ENCODE results near the gene BRD1.

Gene BRD1

GRCh38 chr22:49771266-49772065 is 56.2 kb downstream of the BRD1 start:
- no peak for TF ChIP-seq EGR1 (IDR thresholded peaks at IDR 0.05)
- no peak for TF ChIP-seq RAD21 (IDR thresholded peaks at IDR 0.05; ENCODE audit: low read depth)

DNA sequence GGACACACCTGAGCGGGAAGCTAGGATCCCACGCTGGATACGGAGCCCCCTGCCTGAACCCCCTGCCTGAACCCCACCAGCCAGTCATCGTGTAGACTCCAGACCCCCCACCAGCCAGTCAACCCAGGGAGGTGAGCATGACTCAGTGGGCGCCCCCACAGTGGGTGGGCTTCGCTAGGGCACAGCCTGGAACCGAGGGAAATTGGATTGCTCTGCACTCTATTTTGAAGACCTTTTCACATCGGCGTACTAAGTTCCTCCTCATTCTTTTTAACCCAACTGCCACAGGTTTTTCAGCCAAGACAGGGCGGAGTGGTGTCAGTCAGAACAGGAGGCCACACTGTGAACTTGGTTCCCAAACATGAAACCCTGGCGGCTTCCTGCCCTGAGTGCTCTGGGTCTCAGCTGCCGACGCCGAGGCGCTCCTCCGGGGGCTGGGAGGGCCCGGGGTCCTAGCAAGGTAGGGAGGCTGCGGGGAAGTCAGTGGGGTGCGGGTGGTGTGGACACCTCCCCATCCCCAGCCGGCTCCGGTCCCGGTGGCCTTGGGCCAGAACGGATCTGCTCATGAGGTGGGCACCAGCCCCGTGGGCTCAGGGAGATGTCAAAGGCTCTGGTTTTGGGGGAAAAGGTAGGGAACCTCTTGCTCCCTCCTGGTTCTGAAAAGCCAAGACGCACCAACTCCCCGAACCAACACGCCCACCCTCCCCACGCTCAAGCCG is 57.0 kb downstream of the BRD1 start:
- TF ChIP-seq EGR1 (IDR thresholded peaks at IDR 0.05) = no peak
- TF ChIP-seq RAD21 (IDR thresholded peaks at IDR 0.05; ENCODE audit: low read depth) = no peak
- no peak for TF ChIP-seq MAX (IDR thresholded peaks at IDR 0.05)
- no peak for TF ChIP-seq YY1 (IDR thresholded peaks at IDR 0.05; ENCODE audit: low read depth)
- no peak for TF ChIP-seq ZBTB7A (IDR thresholded peaks at IDR 0.05; ENCODE audit: low read depth)
- TF ChIP-seq, protein P1, sequence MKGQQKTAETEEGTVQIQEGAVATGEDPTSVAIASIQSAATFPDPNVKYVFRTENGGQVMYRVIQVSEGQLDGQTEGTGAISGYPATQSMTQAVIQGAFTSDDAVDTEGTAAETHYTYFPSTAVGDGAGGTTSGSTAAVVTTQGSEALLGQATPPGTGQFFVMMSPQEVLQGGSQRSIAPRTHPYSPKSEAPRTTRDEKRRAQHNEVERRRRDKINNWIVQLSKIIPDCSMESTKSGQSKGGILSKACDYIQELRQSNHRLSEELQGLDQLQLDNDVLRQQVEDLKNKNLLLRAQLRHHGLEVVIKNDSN (IDR thresholded peaks at IDR 0.05) = no peak
- no peak for TF ChIP-seq CEBPB (IDR thresholded peaks at IDR 0.05)
- no peak for TF ChIP-seq CREB1 (IDR thresholded peaks at IDR 0.05; ENCODE audit: low read depth)
- no peak for TF ChIP-seq FOXM1 (IDR thresholded peaks at IDR 0.05; ENCODE audit: borderline replicate concordance, low read depth)
- TF ChIP-seq, protein P2, sequence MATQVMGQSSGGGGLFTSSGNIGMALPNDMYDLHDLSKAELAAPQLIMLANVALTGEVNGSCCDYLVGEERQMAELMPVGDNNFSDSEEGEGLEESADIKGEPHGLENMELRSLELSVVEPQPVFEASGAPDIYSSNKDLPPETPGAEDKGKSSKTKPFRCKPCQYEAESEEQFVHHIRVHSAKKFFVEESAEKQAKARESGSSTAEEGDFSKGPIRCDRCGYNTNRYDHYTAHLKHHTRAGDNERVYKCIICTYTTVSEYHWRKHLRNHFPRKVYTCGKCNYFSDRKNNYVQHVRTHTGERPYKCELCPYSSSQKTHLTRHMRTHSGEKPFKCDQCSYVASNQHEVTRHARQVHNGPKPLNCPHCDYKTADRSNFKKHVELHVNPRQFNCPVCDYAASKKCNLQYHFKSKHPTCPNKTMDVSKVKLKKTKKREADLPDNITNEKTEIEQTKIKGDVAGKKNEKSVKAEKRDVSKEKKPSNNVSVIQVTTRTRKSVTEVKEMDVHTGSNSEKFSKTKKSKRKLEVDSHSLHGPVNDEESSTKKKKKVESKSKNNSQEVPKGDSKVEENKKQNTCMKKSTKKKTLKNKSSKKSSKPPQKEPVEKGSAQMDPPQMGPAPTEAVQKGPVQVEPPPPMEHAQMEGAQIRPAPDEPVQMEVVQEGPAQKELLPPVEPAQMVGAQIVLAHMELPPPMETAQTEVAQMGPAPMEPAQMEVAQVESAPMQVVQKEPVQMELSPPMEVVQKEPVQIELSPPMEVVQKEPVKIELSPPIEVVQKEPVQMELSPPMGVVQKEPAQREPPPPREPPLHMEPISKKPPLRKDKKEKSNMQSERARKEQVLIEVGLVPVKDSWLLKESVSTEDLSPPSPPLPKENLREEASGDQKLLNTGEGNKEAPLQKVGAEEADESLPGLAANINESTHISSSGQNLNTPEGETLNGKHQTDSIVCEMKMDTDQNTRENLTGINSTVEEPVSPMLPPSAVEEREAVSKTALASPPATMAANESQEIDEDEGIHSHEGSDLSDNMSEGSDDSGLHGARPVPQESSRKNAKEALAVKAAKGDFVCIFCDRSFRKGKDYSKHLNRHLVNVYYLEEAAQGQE (IDR thresholded peaks at IDR 0.05; ENCODE audit: low read depth) = no peak
- TF ChIP-seq NFIC (IDR thresholded peaks at IDR 0.05) = no peak
- no peak for TF ChIP-seq EP300 (IDR thresholded peaks at IDR 0.05; ENCODE audit: borderline replicate concordance)
- no peak for TF ChIP-seq TEAD4 (IDR thresholded peaks at IDR 0.05)

DNA sequence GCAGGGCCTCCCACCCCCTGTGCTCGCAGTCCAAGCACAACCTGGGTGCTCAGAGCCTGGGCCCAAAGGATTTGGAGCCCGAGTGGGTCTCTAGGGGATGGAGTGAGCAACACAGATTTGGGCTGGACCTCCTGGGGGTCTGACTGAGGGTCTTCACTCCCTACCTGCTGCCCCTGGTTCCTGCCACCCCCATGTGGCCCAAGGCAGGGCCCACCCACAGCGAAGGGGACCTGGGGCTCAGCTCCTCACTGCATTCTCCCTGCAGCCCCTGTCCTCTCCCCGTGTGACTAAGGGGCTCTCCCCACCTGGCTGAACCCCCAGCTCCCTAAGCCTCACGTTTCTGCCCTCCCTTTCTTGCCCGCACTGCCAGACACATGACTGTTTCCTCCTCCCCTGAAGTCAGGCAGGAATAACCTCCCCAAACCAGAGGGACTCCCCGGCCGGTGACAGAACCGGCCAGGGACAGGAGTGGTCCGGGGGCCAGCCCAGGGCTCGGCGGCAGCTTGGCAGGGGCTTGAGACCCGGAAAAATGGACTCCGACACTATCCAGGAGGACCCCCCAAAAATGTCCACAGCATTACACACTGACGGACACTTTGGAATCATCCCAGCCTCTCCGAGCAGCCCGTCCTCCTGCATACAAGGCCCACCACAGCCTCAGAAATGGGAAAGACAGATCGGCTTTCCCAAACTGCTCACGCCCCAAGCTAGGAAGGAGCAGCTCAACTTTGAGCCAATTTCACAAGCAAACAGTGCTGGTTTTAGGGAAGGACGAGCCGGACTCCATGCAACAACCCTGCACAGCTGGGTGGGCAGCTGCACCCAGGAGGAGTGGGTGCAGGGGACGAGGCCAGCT is 57.8 kb downstream of the BRD1 start:
- TF ChIP-seq ZBTB7A (IDR thresholded peaks at IDR 0.05; ENCODE audit: low read depth) (no peak), CREB1 (IDR thresholded peaks at IDR 0.05; ENCODE audit: low read depth) (no peak), EGR1 (IDR thresholded peaks at IDR 0.05) (no peak), TAF1 (IDR thresholded peaks at IDR 0.05; ENCODE audit: low read depth) (no peak), RAD21 (IDR thresholded peaks at IDR 0.05; ENCODE audit: low read depth) (no peak), TEAD4 (IDR thresholded peaks at IDR 0.05) (no peak), NFIC (IDR thresholded peaks at IDR 0.05) (no peak), FOXM1 (IDR thresholded peaks at IDR 0.05; ENCODE audit: borderline replicate concordance, low read depth) (no peak), CEBPB (IDR thresholded peaks at IDR 0.05) (no peak), YY1 (IDR thresholded peaks at IDR 0.05; ENCODE audit: low read depth) (no peak), TCF12 (IDR thresholded peaks at IDR 0.05; ENCODE audit: low read depth) (no peak), MAX (IDR thresholded peaks at IDR 0.05) (no peak), EP300 (IDR thresholded peaks at IDR 0.05; ENCODE audit: borderline replicate concordance) (no peak)
- TF ChIP-seq, protein P2 (IDR thresholded peaks at IDR 0.05; ENCODE audit: low read depth) = no peak
- TF ChIP-seq, protein P1 (IDR thresholded peaks at IDR 0.05) = no peak

- TF ChIP-seq TCF12 (IDR thresholded peaks at IDR 0.05; ENCODE audit: low read depth) (no peak), YY1 (IDR thresholded peaks at IDR 0.05; ENCODE audit: low read depth) (no peak), MAX (IDR thresholded peaks at IDR 0.05) (no peak), ZBTB7A (IDR thresholded peaks at IDR 0.05; ENCODE audit: low read depth) (no peak), CEBPB (IDR thresholded peaks at IDR 0.05) (no peak), RAD21 (IDR thresholded peaks at IDR 0.05; ENCODE audit: low read depth) (no peak), TEAD4 (IDR thresholded peaks at IDR 0.05) (no peak), FOXM1 (IDR thresholded peaks at IDR 0.05; ENCODE audit: borderline replicate concordance, low read depth) (no peak), CREB1 (IDR thresholded peaks at IDR 0.05; ENCODE audit: low read depth) (no peak)
- TF ChIP-seq, protein P2 (IDR thresholded peaks at IDR 0.05; ENCODE audit: low read depth) = no peak
Measured at GRCh38 chr22:49768951-49769690, 58.6 kb downstream of the BRD1 start.
